GM21619 (cell line): ENCODE results near the gene GHRHR.

Experiments
- ATAC-seq: cut with Tn5 transposase; IDR thresholded peaks from one replicate; pipeline ENCODE4 v1.9.1; 2021; ENCODE audit not compliant: unreplicated experiment

Gene GHRHR

GRCh38 chr7:30983914-30984247 lies 20.1 kb downstream of the GHRHR start:
- ATAC-seq = no peak

DNA sequence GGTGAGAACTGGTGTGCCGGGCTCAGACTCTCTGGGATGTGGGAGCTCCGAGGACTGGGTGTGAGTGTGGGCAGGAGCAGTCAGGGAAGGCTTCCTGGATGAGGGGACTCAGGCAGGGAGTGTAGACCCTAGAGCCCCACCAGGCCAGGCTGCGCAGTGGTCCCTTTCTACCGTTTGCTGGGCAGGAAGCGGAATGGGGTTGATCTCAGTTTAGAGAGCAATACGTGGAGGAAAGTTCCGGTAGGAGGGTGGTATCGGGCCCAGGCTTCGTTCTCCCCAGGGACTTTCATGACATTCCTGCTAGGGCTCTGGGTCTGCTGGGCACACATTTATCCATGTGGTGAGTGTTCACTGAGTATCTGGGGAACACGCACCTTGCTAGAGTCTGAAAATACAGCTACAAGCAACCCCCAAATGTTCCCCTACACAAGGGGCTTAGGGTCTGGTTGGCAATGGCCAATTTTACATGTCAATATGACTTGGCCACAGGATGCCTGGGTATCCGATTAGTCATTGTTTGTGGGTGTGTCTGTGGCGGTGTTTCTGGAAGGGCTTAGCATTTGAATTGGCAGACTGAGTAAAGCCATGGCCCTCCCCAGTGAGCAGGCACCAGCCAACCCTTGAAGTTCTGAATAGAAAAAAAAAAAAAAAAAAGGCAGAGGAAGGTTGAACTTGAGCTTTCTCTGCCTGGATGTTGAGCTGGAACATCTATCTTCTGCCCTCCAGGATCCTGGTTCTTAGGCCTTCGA lies 20.8 kb downstream of the GHRHR start:
- no peak for ATAC-seq

DNA sequence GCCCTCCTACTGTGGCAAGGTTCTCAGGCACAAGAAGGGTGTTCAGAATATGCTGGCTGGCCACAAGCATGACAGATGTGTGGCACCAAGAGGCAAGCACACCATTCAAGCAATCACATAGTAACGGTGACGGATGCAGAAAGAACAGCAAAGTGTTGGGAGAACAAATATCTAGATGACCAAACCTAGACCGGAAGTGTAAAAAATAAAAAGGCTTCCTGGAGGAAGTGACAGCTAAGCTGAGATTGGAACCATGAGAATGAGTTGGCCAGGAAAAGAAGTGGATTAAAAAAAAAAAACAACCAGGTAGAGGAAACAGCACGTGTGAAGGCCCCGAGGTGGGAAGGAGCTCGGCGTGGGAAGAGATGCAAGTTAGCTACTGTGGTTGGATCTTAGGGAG lies 22.0 kb downstream of the GHRHR start:
- no peak for ATAC-seq

- no peak for ATAC-seq
These were observed 22.6 kb downstream of the GHRHR start for GRCh38 chr7:30986331-30986730.

GRCh38 chr7:30986738-30987137 lies 23.0 kb downstream of the GHRHR start:
- no peak for ATAC-seq

DNA sequence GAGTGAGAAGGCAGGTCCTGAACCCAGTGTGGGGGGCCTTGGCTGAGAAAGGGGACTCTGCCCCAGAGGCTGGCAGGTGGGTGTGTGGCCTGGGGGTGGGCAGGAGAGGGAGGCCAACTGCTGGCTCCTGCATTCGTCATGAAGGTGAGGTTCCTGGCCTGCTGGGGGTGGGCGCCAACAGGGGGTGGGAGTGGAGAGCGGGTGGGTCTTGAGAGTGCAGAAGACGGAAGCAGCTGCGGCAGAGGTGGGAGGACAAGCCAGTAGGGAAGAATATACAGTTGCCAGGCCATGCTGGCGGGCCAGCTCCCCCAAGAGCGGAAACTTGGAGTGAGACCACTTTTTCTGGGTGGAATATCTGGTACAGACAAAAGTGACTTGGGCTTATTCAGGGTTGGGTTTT lies 23.4 kb downstream of the GHRHR start:
- ATAC-seq = no peak

DNA sequence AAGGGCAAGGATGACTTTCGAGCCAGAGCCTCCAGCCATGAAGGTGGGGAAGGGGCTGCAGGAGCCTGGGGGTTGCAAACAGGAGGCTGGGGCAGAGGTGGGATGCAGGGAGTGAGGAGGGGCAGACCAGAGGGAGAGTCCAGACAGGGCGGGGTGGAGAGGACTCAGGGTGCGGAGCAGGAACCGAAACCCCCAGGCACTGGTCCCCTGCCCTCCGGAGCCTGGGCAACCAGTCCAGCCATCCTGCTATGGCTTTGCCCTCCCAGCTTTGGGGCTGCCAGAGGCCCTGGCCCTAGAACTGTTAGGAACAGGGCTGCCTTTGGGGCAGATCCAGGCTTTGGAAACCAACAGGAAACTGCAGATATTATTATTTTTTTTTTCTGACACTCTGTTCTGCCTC lies 24.2 kb downstream of the GHRHR start:
- no peak for ATAC-seq

- ATAC-seq = no peak
These were observed 24.7 kb downstream of the GHRHR start for GRCh38 chr7:30988351-30989005.

DNA sequence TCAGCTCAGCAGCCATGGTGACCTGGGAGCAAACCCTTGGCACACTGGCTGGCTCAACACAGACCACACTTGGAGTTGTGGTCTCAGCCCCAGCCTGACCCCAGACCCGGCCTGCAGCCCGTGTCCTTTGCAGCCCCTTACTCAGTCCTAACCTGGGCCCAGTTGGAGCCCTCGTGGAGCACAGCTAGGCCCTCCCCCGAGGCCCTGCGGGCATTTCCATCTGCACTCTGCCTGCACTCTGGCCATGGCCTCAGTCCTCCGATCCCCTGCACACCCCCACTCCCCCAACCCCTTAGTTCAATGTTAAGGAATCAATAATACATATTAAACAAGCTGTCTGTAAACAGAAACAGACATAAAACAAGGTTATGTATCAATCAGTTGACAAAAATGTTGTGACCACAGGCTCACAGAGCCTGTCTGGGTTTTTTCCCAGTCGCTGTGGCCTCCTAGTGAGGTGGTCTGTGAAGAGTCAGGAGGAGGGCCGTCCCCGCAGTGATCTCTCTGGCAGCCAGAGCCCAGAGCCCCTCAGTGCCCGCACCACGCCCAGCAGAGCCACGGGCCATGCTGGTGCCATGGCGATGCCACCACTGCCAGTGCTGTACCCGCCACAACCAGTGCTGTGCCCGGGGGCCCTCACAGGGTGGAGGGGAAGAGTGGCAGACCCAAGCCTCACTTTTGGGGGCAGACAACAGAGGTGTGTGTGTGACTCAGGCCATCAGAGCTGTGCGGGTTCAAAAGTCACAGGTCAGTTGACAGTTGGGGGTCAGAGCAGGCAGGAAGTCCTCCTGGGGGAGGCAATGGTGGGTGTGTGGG lies 25.5 kb downstream of the GHRHR start:
- ATAC-seq = no peak

DNA sequence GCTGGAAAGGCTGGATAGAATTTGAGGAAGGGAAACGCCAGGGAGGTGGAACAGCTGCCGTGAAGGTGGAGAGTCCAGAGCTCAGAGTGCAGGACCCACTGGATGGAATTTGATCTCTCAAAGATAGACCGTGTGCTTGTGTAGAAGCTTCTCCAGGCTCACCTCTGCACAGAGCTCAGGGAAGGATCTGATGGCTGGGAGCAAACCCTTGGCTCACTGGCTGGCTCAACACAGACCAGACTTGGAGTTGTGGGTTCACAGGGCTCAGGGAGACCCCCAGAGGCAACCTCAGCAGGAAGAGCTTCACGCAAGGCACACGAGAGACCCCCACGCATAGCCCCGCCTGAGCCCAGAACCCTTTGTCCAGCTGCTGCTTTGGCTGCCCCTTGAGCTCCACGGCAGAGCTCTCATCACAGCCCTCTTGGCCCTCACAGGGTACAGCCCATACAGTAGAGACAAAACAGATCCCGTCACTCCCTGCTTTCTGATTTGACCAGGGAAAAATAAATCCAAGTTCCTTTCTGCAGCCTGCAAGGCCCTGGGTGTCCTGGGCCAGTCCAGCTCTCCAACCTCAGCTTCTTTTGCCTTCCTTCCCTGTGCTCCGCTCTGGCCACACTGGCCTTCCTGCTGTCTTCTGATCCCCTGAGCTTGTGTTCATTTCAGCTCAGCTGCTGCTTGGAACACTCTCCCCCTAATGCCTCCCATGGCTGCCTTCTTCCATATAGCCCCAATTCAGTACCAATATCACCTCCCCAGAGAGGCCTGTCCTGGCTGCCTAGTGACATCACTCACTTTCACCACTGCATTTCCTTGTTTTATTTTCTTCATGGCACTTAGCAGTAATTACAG lies 26.3 kb downstream of the GHRHR start:
- ATAC-seq = no peak

GRCh38 chr7:30990673-30991170 lies 27.0 kb downstream of the GHRHR start:
- no peak for ATAC-seq

GRCh38 chr7:30992414-30992813 lies 28.7 kb downstream of the GHRHR start:
- ATAC-seq = no peak

- no peak for ATAC-seq
These were observed 30.7 kb downstream of the GHRHR start for GRCh38 chr7:30994206-30995100.

- ATAC-seq = no peak
These were observed 31.8 kb downstream of the GHRHR start for GRCh38 chr7:30995536-30995935.

GRCh38 chr7:30996256-30996655 lies 32.5 kb downstream of the GHRHR start:
- ATAC-seq = no peak

GRCh38 chr7:30996883-30997282 lies 33.1 kb downstream of the GHRHR start:
- no peak for ATAC-seq

GRCh38 chr7:30997316-30997715 lies 33.6 kb downstream of the GHRHR start:
- ATAC-seq = no peak

DNA sequence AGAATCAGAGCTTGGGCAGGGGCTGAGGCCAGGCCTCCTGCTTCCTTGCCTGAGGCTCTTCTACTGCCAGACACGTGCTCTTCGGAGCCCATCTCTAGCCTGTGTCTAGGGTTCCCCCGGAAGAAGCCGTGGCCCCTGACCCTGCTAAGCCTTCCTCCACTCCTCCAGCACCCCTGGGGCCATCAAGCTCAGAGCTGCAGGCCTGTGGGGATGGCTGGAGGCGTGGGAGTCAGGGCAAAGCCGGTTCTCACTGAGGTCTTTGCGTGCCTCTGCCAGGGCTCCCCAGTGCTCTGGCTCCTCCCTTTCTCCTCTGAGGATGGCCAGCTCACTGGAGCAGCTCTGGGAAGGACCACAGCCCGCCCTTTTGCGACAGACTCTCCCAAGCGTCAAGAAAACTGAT lies 34.4 kb downstream of the GHRHR start:
- ATAC-seq = no peak

GRCh38 chr7:31000161-31000693 lies 36.5 kb downstream of the GHRHR start:
- ATAC-seq = no peak

- no peak for ATAC-seq
These were observed 37.0 kb downstream of the GHRHR start for GRCh38 chr7:31000779-31001178.
